Thoracic aorta (tissue), 2 donors: ENCODE measurements around the gene RALGAPA2. TPM values are rescaled to one million over a fixed set of nuclear protein-coding genes. Genes with fewer than 3 reads are reported as not detected.

Experiments used
- ATAC-seq: fragments of 150-250 bp; one replicate; pipeline ENCODE4 v1.8.0; 2017; ENCODE audit warnings: low read depth; ENCODE audit not compliant: insufficient number of reproducible peaks, low FRiP score
- DNase-seq: peaks from one replicate; pipeline ENCODE4 v3.0.0-alpha.2; 2020; ENCODE audit warnings: low spot score
- H3K27ac ChIP-seq, 2 donors: fragments of 200-600 bp; sonication (generic); 1 replicate in 1 of 2; 2 replicates in 1 of 2; pipeline ENCODE4 v1.5.1; 2016; ENCODE audit warnings: mild to moderate bottlenecking in 2 of 2, moderate library complexity in 2 of 2
- H3K27me3 ChIP-seq: fragments of 200-600 bp; sonication (generic); replicated peaks from 2 replicates; pipeline ENCODE4 v1.6.0; 2016; ENCODE audit warnings: mild to moderate bottlenecking; ENCODE audit not compliant: insufficient read depth
- H3K36me3 ChIP-seq: fragments of 200-600 bp; sonication (generic); one replicate; pipeline ENCODE4 v1.5.1; 2016
- H3K4me1 ChIP-seq, 2 donors: fragments of 200-600 bp; sonication (generic); 1 replicate in 1 of 2; 2 replicates in 1 of 2; pipeline versions ENCODE4 v1.5.1 to v1.6.0; 2016; ENCODE audit warnings: low read depth in 2 of 2, mild to moderate bottlenecking in 1 of 2; ENCODE audit not compliant: control insufficient read depth in 1 of 2
- H3K4me3 ChIP-seq: fragments of 200-600 bp; sonication (generic); 2 replicates; pipeline ENCODE4 v1.5.1; 2016; ENCODE audit warnings: mild to moderate bottlenecking
- H3K9me3 ChIP-seq: fragments of 200-600 bp; sonication (generic); 2 replicates; pipeline ENCODE4 v1.5.1; 2016
- CTCF ChIP-seq: fragments of 200-600 bp; sonication (generic); IDR thresholded peaks from one replicate; pipeline ENCODE4 v1.5.1; 2019; ENCODE audit warnings: antibody characterized with exemption
- total RNA-seq, 2 donors: library from RNA; depleted of rRNA; stranded (reverse); fragments of >200 nt; gene quantifications; one replicate each; pipeline versions ENCODE4 v1.1.0 to v1.2.3, GENCODE V29; 2016

The RALGAPA2 gene
- total RNA-seq, 2 donors from 2014 or later = 20.3 to 48.3 TPM

GRCh38 chr20:20454367-20454766 lies 258.1 kb downstream of the RALGAPA2 start:
- H3K27me3 ChIP-seq = no peaks in the 10 kb centered on the region
- DNase-seq (no peak), ATAC-seq (no peak)
- H3K4me3 ChIP-seq = no peak overlapping the region
- no peaks in the 10 kb centered on the region for H3K9me3 ChIP-seq
- no peak overlapping the region for H3K27ac ChIP-seq
- H3K36me3 ChIP-seq = peaks cover 4% of the 10 kb centered on the region
- no peak for TF ChIP-seq CTCF
- H3K4me1 ChIP-seq = peaks cover 6 to 13% of the 10 kb centered on the region in 2 donors

GRCh38 chr20:20452254-20452676 lies 260.2 kb downstream of the RALGAPA2 start:
- peak overlapping the region; percentile 35 for H3K4me3 ChIP-seq
- peaks cover 6 to 13% of the 10 kb centered on the region in 2 donors for H3K4me1 ChIP-seq
- H3K27me3 ChIP-seq = no peaks in the 10 kb centered on the region
- no peak for TF ChIP-seq CTCF
- ATAC-seq (no peak), DNase-seq (no peak)
- no peaks in the 10 kb centered on the region for H3K9me3 ChIP-seq
- no peak overlapping the region for H3K27ac ChIP-seq
- H3K36me3 ChIP-seq = no peaks in the 10 kb centered on the region

GRCh38 chr20:20450521-20450920 lies 261.9 kb downstream of the RALGAPA2 start:
- DNase-seq (no peak), ATAC-seq (no peak)
- H3K4me1 ChIP-seq = peaks cover 6 to 13% of the 10 kb centered on the region in 2 donors
- no peak overlapping the region for H3K27ac ChIP-seq
- no peaks in the 10 kb centered on the region for H3K27me3 ChIP-seq
- TF ChIP-seq CTCF = no peak
- H3K36me3 ChIP-seq = no peaks in the 10 kb centered on the region
- H3K9me3 ChIP-seq = no peaks in the 10 kb centered on the region
- no peak overlapping the region for H3K4me3 ChIP-seq

GRCh38 chr20:20448881-20449280 lies 263.6 kb downstream of the RALGAPA2 start:
- Histone ChIP-seq H3K27ac (no peak overlapping the region), H3K27me3 (no peaks in the 10 kb centered on the region), H3K4me3 (no peak overlapping the region), H3K9me3 (no peaks in the 10 kb centered on the region), H3K36me3 (no peaks in the 10 kb centered on the region), H3K4me1 (peaks cover 6 to 13% of the 10 kb centered on the region in 2 donors)
- ATAC-seq (no peak), DNase-seq (no peak)
- no peak for TF ChIP-seq CTCF

GRCh38 chr20:20447196-20447595 lies 265.2 kb downstream of the RALGAPA2 start:
- H3K4me1 ChIP-seq = peaks cover 0 to 4% of the 10 kb centered on the region in 2 donors
- no peak for DNase-seq
- no peak overlapping the region for H3K27ac ChIP-seq
- H3K36me3 ChIP-seq = no peaks in the 10 kb centered on the region
- no peak for ATAC-seq
- no peaks in the 10 kb centered on the region for H3K27me3 ChIP-seq
- TF ChIP-seq CTCF = no peak
- H3K4me3 ChIP-seq = no peak overlapping the region
- no peaks in the 10 kb centered on the region for H3K9me3 ChIP-seq
